Measurements from ENCODE around the gene PLEKHM3. TPM values are rescaled to one million over a fixed set of nuclear protein-coding genes. Genes with fewer than 3 reads are reported as not detected.

PLEKHM3 gene
- total RNA-seq, 4 donors from 2014 or later: 22.0 to 29.1 (median 25.0) TPM

DNA sequence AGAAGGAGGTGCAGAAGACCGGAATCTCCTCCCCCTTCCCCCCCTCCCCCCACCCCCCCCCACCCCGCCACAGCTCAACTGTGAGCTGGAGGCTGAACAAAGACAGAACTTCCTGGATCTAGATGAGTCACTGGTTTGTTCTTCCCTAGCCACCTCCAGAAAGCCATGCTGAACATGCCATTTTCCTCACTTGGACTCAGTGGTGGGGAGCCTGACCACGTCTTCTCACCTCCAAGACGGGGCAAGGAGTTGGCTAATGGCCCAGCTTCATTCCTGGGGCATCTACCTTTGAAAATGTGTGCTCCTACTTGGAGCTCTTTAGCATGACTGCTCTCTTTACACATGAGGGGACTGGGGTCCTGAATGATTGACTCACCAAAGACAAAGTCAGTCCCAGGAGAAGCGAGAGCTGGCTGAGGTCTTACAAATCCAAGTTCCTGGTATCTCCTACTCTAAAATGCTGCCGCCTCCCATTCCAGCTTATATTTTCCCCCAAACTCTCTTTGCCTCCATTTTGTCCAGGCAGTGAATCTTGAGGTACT lies 233.0 kb downstream of the PLEKHM3 start:
- Histone ChIP-seq H3K4me1 (peaks cover 0 to 3% (median 0%) of the 10 kb centered on the region in 4 donors), H3K9me3 (no peaks in the 10 kb centered on the region), H3K27ac (no peak overlapping the region), H3K4me3 (no peak overlapping the region), H3K36me3 (no peaks in the 10 kb centered on the region), H3K27me3 (no peaks in the 10 kb centered on the region)
- TF ChIP-seq, protein P1, sequence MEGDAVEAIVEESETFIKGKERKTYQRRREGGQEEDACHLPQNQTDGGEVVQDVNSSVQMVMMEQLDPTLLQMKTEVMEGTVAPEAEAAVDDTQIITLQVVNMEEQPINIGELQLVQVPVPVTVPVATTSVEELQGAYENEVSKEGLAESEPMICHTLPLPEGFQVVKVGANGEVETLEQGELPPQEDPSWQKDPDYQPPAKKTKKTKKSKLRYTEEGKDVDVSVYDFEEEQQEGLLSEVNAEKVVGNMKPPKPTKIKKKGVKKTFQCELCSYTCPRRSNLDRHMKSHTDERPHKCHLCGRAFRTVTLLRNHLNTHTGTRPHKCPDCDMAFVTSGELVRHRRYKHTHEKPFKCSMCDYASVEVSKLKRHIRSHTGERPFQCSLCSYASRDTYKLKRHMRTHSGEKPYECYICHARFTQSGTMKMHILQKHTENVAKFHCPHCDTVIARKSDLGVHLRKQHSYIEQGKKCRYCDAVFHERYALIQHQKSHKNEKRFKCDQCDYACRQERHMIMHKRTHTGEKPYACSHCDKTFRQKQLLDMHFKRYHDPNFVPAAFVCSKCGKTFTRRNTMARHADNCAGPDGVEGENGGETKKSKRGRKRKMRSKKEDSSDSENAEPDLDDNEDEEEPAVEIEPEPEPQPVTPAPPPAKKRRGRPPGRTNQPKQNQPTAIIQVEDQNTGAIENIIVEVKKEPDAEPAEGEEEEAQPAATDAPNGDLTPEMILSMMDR (IDR thresholded peaks at IDR 0.05): no peak
- no peak for TF ChIP-seq EP300 (IDR thresholded peaks at IDR 0.05)
- TF ChIP-seq POLR2A (IDR thresholded peaks at IDR 0.05): no peak
- 50 to 61% methylated on average over 5 to 6 of the region's 6 CpGs for WGBS, 2 donors
- DNase-seq (ENCODE audit: low spot score in 2 of 2): no peak

DNA sequence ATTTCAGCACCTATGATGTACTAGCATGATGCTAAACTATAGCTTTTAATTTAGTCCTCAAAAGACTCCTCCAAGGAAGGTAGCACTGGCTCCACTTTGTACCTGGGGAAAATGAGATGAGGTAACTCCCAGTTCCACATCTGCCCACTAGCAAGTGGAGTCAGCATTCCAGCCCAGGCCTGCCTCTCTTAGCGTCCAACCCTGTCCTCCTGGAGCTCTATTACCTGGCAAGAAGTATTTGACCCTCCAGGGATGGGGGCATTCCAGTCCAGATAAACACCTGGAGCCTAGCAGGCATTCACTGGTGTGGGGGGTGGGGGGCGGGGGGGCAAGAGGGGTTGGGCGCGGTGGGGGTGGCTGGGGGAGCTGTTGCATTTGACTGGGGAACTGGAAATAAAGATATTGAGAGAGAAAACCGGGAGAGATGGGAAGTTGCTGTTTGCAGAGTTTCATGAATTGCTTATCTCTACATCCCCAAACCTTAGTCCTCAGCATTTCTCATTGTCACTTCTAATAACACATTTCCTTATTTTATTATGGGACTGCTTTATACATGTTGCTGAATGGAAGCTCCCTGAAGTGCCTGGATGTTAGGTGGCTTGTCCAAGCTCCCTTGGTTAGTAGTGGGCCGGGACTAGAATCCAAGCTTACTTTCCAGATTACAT lies 233.6 kb downstream of the PLEKHM3 start:
- Histone ChIP-seq H3K27ac (no peak overlapping the region), H3K4me3 (no peak overlapping the region), H3K4me1 (peaks cover 0 to 3% (median 0%) of the 10 kb centered on the region in 4 donors), H3K27me3 (no peaks in the 10 kb centered on the region), H3K9me3 (no peaks in the 10 kb centered on the region), H3K36me3 (no peaks in the 10 kb centered on the region)
- TF ChIP-seq POLR2A (IDR thresholded peaks at IDR 0.05) (no peak), EP300 (IDR thresholded peaks at IDR 0.05) (no peak)
- WGBS, 2 donors: 51 to 54% methylated on average over 6 of the region's 6 CpGs
- DNase-seq (ENCODE audit: low spot score in 2 of 2): no peak

DNA sequence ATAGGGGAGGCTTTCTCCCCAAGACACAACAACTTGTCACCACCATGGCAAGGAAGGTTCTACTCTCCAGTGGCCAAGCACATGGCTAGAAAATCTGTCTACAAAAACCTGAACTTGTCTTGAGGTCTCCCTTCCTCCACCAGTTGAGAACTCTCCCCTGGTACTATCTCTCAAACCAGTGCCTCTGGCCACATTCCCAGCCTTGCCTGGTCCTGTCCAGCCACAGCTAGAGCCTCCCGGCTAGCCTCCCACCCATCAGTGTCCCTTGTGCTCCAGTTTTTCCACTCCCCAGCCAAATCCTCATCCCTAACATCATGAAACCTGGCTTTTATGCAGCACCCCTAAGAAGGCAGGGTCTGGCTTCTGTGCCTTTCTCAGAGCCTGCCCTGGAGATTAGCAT lies 234.4 kb downstream of the PLEKHM3 start:
- no peak overlapping the region for H3K4me3 ChIP-seq
- TF ChIP-seq EP300 (IDR thresholded peaks at IDR 0.05) (no peak), POLR2A (IDR thresholded peaks at IDR 0.05) (no peak)
- TF ChIP-seq, protein P1 (IDR thresholded peaks at IDR 0.05): no peak
- H3K27ac ChIP-seq: no peak overlapping the region
- WGBS, 2 donors: 83 to 89% methylated on average over 1 of the region's 1 CpG
- no peak for DNase-seq (ENCODE audit: low spot score in 2 of 2)
- no peaks in the 10 kb centered on the region for H3K36me3 ChIP-seq
- H3K4me1 ChIP-seq: no peaks in the 10 kb centered on the region
- no peaks in the 10 kb centered on the region for H3K27me3 ChIP-seq
- no peaks in the 10 kb centered on the region for H3K9me3 ChIP-seq

DNA sequence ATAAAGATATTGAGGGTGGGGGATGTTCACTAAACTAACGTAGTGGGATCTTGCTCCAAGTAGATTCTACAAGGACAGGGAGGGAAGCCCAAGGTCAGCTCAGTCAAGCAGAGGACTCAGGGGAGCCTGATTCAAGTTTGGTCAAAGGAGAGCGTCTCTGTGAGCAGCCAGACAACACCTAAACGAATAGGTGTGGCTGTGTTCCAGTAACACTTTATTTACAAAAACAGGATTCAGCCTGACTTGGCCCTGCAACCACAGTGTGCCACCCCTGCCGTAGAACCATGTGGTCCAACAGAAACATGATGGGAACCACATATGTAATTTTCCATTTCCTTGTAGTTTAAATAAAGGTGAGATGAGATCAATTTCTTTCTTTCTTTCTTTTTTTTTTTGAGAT lies 237.5 kb downstream of the PLEKHM3 start:
- Histone ChIP-seq H3K4me3 (no peak overlapping the region), H3K9me3 (no peaks in the 10 kb centered on the region), H3K36me3 (no peaks in the 10 kb centered on the region), H3K27me3 (no peaks in the 10 kb centered on the region), H3K27ac (no peak overlapping the region), H3K4me1 (no peaks in the 10 kb centered on the region)
- TF ChIP-seq, protein P1 (IDR thresholded peaks at IDR 0.05): no peak
- no peak for TF ChIP-seq POLR2A (IDR thresholded peaks at IDR 0.05)
- TF ChIP-seq EP300 (IDR thresholded peaks at IDR 0.05): no peak
- 80 to 81% methylated on average over 4 of the region's 4 CpGs for WGBS, 2 donors
- DNase-seq (ENCODE audit: low spot score in 2 of 2): no peak

DNA sequence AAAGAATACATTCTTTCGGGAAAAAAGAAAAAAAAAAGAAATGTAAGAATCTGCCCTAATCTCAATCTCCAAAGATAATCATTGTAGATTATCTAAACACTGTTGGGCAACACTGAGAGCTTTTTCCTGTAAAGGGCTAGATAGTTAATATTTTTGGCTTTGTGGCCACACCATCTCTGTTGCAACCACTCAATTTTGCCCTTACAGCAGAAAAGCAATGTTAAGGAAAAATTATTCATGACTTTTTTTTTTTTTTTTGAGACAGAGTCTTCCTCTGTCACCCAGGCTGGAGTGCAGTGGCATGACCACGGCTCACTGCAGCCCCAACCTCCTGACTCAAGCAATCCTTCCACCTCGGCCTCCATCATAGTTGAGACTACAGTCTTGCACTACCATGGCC lies 238.3 kb downstream of the PLEKHM3 start:
- H3K4me3 ChIP-seq: no peak overlapping the region
- DNase-seq (ENCODE audit: low spot score in 2 of 2): no peak
- WGBS, 2 donors: 76 to 80% methylated on average over 3 of the region's 3 CpGs
- no peak for TF ChIP-seq POLR2A (IDR thresholded peaks at IDR 0.05)
- TF ChIP-seq, protein P1 (IDR thresholded peaks at IDR 0.05): no peak
- TF ChIP-seq EP300 (IDR thresholded peaks at IDR 0.05): peak in 1 of 2 donors; percentile 18
- H3K27me3 ChIP-seq: no peaks in the 10 kb centered on the region
- no peaks in the 10 kb centered on the region for H3K36me3 ChIP-seq
- H3K27ac ChIP-seq: no peak overlapping the region
- H3K9me3 ChIP-seq: no peaks in the 10 kb centered on the region
- no peaks in the 10 kb centered on the region for H3K4me1 ChIP-seq
